Tracheal epithelial cell (primary cell): Measurements from ENCODE around the gene DDTL. TPM values are rescaled to one million over a fixed set of nuclear protein-coding genes. Genes with fewer than 3 reads are reported as not detected.

Source experiments
- total RNA-seq: library from RNA; depleted of rRNA; stranded (reverse); fragments of >200 nt; gene quantifications from 2 replicates; pipeline ENCODE4 v1.2.1, GENCODE V29; 2014

DDTL gene
- total RNA-seq, result 0.43 TPM in 1 of 2 replicates, not detected in the other

GRCh38 chr22:23966568-23966967, at the start of gene DDTL:
DDTL (plus strand) TSS chr22:23966888; CDS start chr22:23966915, 27 bp downstream.

DNA sequence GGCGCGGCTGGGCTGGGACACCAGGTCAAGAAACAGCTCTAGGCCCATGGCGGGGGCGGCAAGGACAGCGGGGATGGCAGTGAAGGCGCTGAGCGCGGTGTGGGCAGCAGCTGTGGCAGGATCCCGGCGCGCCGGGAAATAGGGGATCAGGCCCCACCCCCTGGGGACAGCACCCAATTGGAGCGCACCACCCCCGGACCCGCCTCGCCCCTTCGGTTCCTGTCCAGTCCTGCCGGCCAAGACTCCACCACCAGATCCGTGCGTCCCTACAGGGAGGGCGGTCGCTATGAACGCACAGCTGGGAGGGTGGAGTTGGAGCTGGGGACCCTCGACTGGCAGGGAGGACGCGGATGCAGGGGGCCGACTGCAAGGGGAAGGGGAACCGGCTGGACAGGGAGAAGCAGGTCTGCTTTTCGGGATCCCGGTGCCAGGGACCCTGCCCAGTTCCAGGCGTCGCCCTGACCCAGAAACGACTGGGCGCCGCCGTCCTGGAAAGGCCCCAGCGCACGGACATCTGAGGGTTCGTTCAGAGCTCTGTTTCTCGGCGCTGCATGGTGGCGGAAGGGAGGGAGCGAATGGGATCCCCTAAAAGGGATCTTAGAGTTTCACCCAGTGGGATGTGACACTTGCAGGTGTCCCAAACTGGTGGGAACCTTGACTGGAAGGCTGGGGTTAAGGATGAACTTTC, 5.5 kb upstream of the DDTL start, which contains the start of gene GSTT2B:
Gene GSTT2B (minus strand): TSS at position 112 of the 688 bp plus-strand sequence. CDS start 64 bp downstream, at position 48.

DNA sequence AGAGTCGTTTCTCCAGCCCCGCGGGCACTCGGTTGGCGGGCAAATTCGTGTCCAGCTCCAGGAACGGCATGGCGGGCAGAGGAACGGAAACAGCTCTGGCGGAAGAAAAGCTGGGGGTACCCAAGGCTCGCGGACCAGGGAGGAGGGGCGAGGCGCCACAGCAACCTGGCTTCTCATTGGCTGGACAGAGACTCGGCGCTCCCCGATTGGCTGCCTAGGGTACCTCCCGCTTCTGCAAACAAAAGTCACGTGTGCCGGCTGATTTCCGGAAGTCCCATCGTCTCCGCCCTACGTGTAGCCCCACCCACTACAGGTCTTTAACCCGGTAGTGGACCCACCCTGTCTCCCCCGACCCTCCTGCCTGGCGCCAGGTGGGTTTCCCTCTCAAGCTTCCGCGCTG, 7.7 kb downstream of the DDTL start, which contains the start of gene DDT:
Gene DDT (minus strand): TSS at position 97 of the 400 bp plus-strand sequence. CDS start 27 bp downstream, at position 70.

GRCh38 chr22:23979557-23980240, 13.0 kb downstream of the DDTL start, which contains the start of gene GSTT2:
GSTT2 (plus strand) TSS chr22:23980134.

DNA sequence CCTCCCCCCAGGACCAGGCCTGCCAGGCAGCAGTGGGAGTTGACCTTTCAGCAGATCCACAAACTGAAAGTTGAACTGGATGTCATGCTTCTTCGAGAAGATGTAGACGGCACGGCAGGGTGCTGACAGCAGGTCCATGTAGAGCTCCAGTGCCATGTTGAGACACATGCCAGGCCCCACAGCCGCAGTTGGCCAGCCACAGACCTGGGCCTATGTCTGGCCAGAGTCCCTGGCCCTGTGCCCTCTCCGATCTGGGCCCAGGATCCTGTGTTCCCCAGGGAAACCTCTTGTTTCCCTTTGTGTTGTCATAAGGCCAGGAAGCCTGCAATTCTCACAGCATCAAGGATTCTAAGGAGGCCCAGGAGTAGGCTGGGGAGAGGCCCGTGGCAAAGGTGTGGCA, 38.5 kb downstream of the DDTL start, which contains the start of gene GSTT4:
Gene GSTT4 (minus strand): TSS at position 253 of the 400 bp plus-strand sequence. CDS start 97 bp downstream, at position 156.

Other genes with a start within 250 kb of the DDTL start
- 0.85 and 1.9 TPM in 2 replicates for gene ZNF70, start 215.8 kb upstream of the DDTL start, total RNA-seq
- gene VPREB3, start 212.5 kb upstream of the DDTL start, total RNA-seq, result 1.2 TPM in 1 of 2 replicates, not detected in the other
- not detected in 2 replicates for gene C22orf15, start 203.9 kb upstream of the DDTL start, total RNA-seq
- gene CHCHD10, start 198.9 kb upstream of the DDTL start, total RNA-seq, result 8.1 and 9.2 TPM in 2 replicates
- 3.4 TPM in 2 replicates for gene MMP11, start 194.0 kb upstream of the DDTL start, total RNA-seq
- gene SMARCB1, start 179.9 kb upstream of the DDTL start, total RNA-seq, result 23.1 and 26.2 TPM in 2 replicates
- gene DERL3, start 127.9 kb upstream of the DDTL start, total RNA-seq, result 1.2 TPM in 1 of 2 replicates, not detected in the other
- 8.3 and 11.1 TPM in 2 replicates for gene SLC2A11, start 109.0 kb upstream of the DDTL start, total RNA-seq
- 383 and 403 TPM in 2 replicates for gene MIF, start 72.5 kb upstream of the DDTL start, total RNA-seq
- gene GSTT2B, start 5.7 kb upstream of the DDTL start, total RNA-seq, result 1.9 and 3.0 TPM in 2 replicates
- 98.9 and 118 TPM in 2 replicates for gene DDT, start 7.6 kb downstream of the DDTL start, total RNA-seq
- not detected in 2 replicates for gene GSTT2, start 13.2 kb downstream of the DDTL start, total RNA-seq
- not detected in 2 replicates for gene GSTT4, start 38.6 kb downstream of the DDTL start, total RNA-seq
- 17.6 and 22.2 TPM in 2 replicates for gene CABIN1, start 44.4 kb downstream of the DDTL start, total RNA-seq
- 0.24 TPM in 1 of 2 replicates, not detected in the other for gene SUSD2, start 214.6 kb downstream of the DDTL start, total RNA-seq